ENCODE data around the gene TNFRSF11A.

TNFRSF11A gene

GRCh38 chr18:62381373-62381772, 56.3 kb downstream of the TNFRSF11A start:
- DNase-seq: no peak
- Histone ChIP-seq H3K9ac (ENCODE audit: low read length) (no peak overlapping the region), H3K79me2 (ENCODE audit: low read length) (no peaks in the 10 kb centered on the region), H3K27me3 (replicated peaks; ENCODE audit: insufficient read depth, low read length) (no peaks in the 10 kb centered on the region), H2AFZ (ENCODE audit: low read length) (no peak overlapping the region), H3K4me2 (ENCODE audit: low read depth, low read length) (no peak overlapping the region), H3K36me3 (replicated peaks; ENCODE audit: insufficient read depth, low read length) (no peaks in the 10 kb centered on the region), H3K27ac (ENCODE audit: low read length) (no peak overlapping the region), H3K9me2 (replicated peaks; ENCODE audit: insufficient read depth, low read length) (no peaks in the 10 kb centered on the region), H3F3A (ENCODE audit: insufficient read depth, low read length) (no peaks in the 10 kb centered on the region), H4K20me1 (ENCODE audit: insufficient read depth, low read length) (no peaks in the 10 kb centered on the region), H3K9me3 (replicated peaks; ENCODE audit: insufficient read depth, low read length) (no peaks in the 10 kb centered on the region), H3K4me1 (ENCODE audit: low read length) (no peaks in the 10 kb centered on the region), H3K4me3 (ENCODE audit: low read length) (no peak overlapping the region)
- TF ChIP-seq CTCF (IDR thresholded peaks at IDR 0.05; ENCODE audit: low read length) (no peak), EZH2 (optimal IDR thresholded peaks at IDR 0.05; ENCODE audit: low read depth, low read length) (no peak), EZH2phosphoT487 (IDR thresholded peaks at IDR 0.05; ENCODE audit: low read length) (no peak)

- H3K4me1 ChIP-seq (ENCODE audit: low read length): no peaks in the 10 kb centered on the region
- DNase-seq: no peak
- no peak overlapping the region for H3K4me3 ChIP-seq (ENCODE audit: low read length)
- no peaks in the 10 kb centered on the region for H3F3A ChIP-seq (ENCODE audit: insufficient read depth, low read length)
- H3K27me3 ChIP-seq (replicated peaks; ENCODE audit: insufficient read depth, low read length): no peaks in the 10 kb centered on the region
- no peak overlapping the region for H3K4me2 ChIP-seq (ENCODE audit: low read depth, low read length)
- no peaks in the 10 kb centered on the region for H3K36me3 ChIP-seq (replicated peaks; ENCODE audit: insufficient read depth, low read length)
- no peak overlapping the region for H3K9ac ChIP-seq (ENCODE audit: low read length)
- no peaks in the 10 kb centered on the region for H3K79me2 ChIP-seq (ENCODE audit: low read length)
- H2AFZ ChIP-seq (ENCODE audit: low read length): no peak overlapping the region
- H3K27ac ChIP-seq (ENCODE audit: low read length): no peak overlapping the region
- H4K20me1 ChIP-seq (ENCODE audit: insufficient read depth, low read length): no peaks in the 10 kb centered on the region
- H3K9me2 ChIP-seq (replicated peaks; ENCODE audit: insufficient read depth, low read length): no peaks in the 10 kb centered on the region
- no peak for TF ChIP-seq EZH2phosphoT487 (IDR thresholded peaks at IDR 0.05; ENCODE audit: low read length)
- no peak for TF ChIP-seq CTCF (IDR thresholded peaks at IDR 0.05; ENCODE audit: low read length)
- TF ChIP-seq EZH2 (optimal IDR thresholded peaks at IDR 0.05; ENCODE audit: low read depth, low read length): no peak
- H3K9me3 ChIP-seq (replicated peaks; ENCODE audit: insufficient read depth, low read length): no peaks in the 10 kb centered on the region
Measured at GRCh38 chr18:62384068-62384467, 59.0 kb downstream of the TNFRSF11A start.

- no peaks in the 10 kb centered on the region for H3K4me1 ChIP-seq (ENCODE audit: low read length)
- DNase-seq: no peak
- H3K4me3 ChIP-seq (ENCODE audit: low read length): no peak overlapping the region
- no peak overlapping the region for H3K9ac ChIP-seq (ENCODE audit: low read length)
- no peaks in the 10 kb centered on the region for H3F3A ChIP-seq (ENCODE audit: insufficient read depth, low read length)
- no peaks in the 10 kb centered on the region for H3K79me2 ChIP-seq (ENCODE audit: low read length)
- no peaks in the 10 kb centered on the region for H3K9me2 ChIP-seq (replicated peaks; ENCODE audit: insufficient read depth, low read length)
- no peak overlapping the region for H3K4me2 ChIP-seq (ENCODE audit: low read depth, low read length)
- no peaks in the 10 kb centered on the region for H3K27me3 ChIP-seq (replicated peaks; ENCODE audit: insufficient read depth, low read length)
- no peaks in the 10 kb centered on the region for H3K9me3 ChIP-seq (replicated peaks; ENCODE audit: insufficient read depth, low read length)
- no peaks in the 10 kb centered on the region for H4K20me1 ChIP-seq (ENCODE audit: insufficient read depth, low read length)
- TF ChIP-seq EZH2phosphoT487 (IDR thresholded peaks at IDR 0.05; ENCODE audit: low read length): no peak
- H2AFZ ChIP-seq (ENCODE audit: low read length): no peak overlapping the region
- no peak overlapping the region for H3K27ac ChIP-seq (ENCODE audit: low read length)
- H3K36me3 ChIP-seq (replicated peaks; ENCODE audit: insufficient read depth, low read length): no peaks in the 10 kb centered on the region
Measured at GRCh38 chr18:62384610-62385097, 59.5 kb downstream of the TNFRSF11A start.

- Histone ChIP-seq H3K4me2 (ENCODE audit: low read depth, low read length) (no peak overlapping the region), H3F3A (ENCODE audit: insufficient read depth, low read length) (no peaks in the 10 kb centered on the region), H3K27ac (ENCODE audit: low read length) (no peak overlapping the region), H3K9ac (ENCODE audit: low read length) (no peak overlapping the region), H4K20me1 (ENCODE audit: insufficient read depth, low read length) (no peaks in the 10 kb centered on the region), H3K9me2 (replicated peaks; ENCODE audit: insufficient read depth, low read length) (no peaks in the 10 kb centered on the region), H3K4me1 (ENCODE audit: low read length) (no peaks in the 10 kb centered on the region), H3K4me3 (ENCODE audit: low read length) (no peak overlapping the region), H3K36me3 (replicated peaks; ENCODE audit: insufficient read depth, low read length) (no peaks in the 10 kb centered on the region), H3K79me2 (ENCODE audit: low read length) (no peaks in the 10 kb centered on the region), H3K9me3 (replicated peaks; ENCODE audit: insufficient read depth, low read length) (no peaks in the 10 kb centered on the region), H2AFZ (ENCODE audit: low read length) (no peak overlapping the region), H3K27me3 (replicated peaks; ENCODE audit: insufficient read depth, low read length) (no peaks in the 10 kb centered on the region)
- DNase-seq: no peak
- TF ChIP-seq CTCF (IDR thresholded peaks at IDR 0.05; ENCODE audit: low read length) (no peak), EZH2phosphoT487 (IDR thresholded peaks at IDR 0.05; ENCODE audit: low read length) (no peak), EZH2 (optimal IDR thresholded peaks at IDR 0.05; ENCODE audit: low read depth, low read length) (no peak)
Measured at GRCh38 chr18:62386091-62386490, 61.0 kb downstream of the TNFRSF11A start.

Measured in MM.1S (cell line).